GM12864 (cell line): ENCODE results near the gene HCRT.

Experiments
- DNase-seq: peaks from one replicate; pipeline ENCODE4 v3.0.0-alpha.2; 2011; ENCODE audit warnings: low read depth
- H3K4me3 ChIP-seq: 2 replicates; pipeline ENCODE4 v1.5.1; 2011; ENCODE audit warnings: mild to moderate bottlenecking, low read depth, low read length, control low read depth
- CTCF ChIP-seq: IDR thresholded peaks from 2 replicates; pipeline ENCODE4 v1.5.1; 2011; ENCODE audit warnings: low read depth, mild to moderate bottlenecking, moderate library complexity, low read length, control low read depth, inconsistent platforms; ENCODE audit errors: missing control alignments

Gene HCRT

DNA sequence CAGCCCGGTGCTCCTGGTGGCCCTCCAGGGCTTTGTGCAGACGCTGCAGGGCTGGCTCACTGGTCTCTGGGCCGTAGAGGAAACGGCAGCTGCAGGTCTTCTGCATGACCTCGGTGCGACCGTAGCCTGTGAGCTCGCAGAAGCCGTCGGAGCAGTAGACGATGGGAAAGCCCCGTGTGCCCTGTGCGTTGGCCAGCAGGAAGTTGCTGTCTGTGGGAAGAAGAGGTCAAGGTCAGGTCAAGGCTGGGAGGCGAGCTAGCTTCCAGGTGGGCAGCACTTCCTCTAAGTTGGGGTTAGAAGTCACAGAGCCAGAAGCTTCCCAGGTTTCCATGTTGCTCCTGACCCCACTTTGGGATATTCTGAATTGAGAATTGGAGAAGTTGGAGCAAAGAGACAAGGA is 6.4 kb downstream of the HCRT start:
- TF ChIP-seq CTCF: no peak
- H3K4me3 ChIP-seq: no peak overlapping the region
- DNase-seq: peak; percentile 45

DNA sequence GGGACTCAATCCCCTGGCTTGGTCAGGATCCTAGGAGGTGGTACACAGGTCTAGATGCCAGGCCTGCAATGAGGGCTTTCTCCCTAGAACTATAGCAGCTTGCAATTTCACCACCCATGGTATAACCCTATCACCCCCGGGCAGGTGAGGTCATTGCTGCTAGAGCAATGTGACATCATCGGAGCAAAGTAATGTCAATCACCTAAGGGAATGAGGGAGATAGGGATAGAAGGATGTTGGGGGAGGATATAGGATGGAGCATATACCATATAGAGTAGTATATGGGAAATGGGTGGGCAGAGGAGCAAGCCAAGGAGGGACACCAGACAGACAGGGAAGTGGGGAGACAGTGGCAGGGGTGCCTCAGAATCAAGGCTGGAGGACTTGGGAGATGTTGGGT is 7.6 kb downstream of the HCRT start:
- H3K4me3 ChIP-seq: no peak overlapping the region
- no peak for DNase-seq
- no peak for TF ChIP-seq CTCF

GRCh38 chr17:42174126-42174783 is 11.0 kb downstream of the HCRT start:
- no peak for TF ChIP-seq CTCF
- no peak for DNase-seq
- no peak overlapping the region for H3K4me3 ChIP-seq

- no peak overlapping the region for H3K4me3 ChIP-seq
- no peak for DNase-seq
Observed at GRCh38 chr17:42171831-42172230, 13.4 kb downstream of the HCRT start.

DNA sequence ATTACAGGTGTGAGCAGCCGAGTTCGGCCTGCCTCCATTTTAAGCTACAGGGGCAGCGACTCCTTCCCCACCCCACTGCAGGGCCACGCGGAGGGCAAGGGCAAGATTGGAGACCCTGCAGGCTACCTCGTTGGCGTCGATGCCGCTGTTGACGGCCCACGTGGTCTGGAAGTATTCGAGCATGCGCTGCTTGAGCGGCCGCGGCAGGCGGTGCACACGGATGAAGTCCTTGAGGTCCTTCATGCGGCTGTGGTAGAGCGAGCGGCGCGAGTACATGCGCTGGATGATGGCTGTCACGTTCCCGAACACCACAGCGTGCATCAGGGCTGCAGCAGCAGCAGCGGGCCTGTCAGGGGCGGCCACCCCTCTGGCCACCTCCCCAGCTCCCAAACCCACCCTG is 15.9 kb downstream of the HCRT start:
- H3K4me3 ChIP-seq: no peak overlapping the region
- TF ChIP-seq CTCF: no peak
- DNase-seq: no peak

More at GRCh38 chr17:42171831-42172230, 13.4 kb downstream of the HCRT start:
- TF ChIP-seq CTCF: no peak

GRCh38 chr17:42167807-42168206 is 17.4 kb downstream of the HCRT start:
- TF ChIP-seq CTCF: no peak
- H3K4me3 ChIP-seq: no peak overlapping the region
- DNase-seq: no peak

DNA sequence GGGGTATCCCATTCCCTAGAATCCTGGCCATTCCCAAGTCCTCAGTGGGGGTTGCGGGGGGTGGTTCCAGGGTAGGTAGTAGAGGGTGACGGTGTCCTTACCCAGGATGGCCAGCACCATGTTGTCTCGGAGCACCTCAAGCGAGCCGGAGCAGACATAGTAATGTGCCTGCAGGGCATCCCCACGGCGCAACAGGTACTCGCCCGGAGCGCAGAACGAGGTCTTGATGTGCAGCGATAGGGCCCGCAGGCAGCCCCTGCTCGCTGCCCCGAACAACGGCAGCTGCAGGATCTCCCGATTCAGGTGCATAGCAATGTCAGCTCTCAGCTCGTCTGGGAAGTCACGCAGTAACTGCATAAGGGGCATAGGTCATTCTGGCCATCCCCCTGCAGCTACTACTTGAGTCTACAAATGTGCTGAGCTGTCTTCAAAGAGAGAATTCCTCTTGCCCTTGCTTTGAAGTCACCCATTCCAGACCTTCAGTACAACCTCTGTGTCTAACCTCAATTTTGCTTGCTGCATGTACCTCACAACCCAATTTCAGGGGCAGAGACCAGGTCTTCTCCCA is 19.0 kb downstream of the HCRT start:
- no peak for TF ChIP-seq CTCF
- DNase-seq: no peak

More for the DNA sequence above, 19.0 kb downstream of the HCRT start:
- H3K4me3 ChIP-seq: no peak overlapping the region
